ENCODE data around the gene TMEM114.

Gene TMEM114

DNA sequence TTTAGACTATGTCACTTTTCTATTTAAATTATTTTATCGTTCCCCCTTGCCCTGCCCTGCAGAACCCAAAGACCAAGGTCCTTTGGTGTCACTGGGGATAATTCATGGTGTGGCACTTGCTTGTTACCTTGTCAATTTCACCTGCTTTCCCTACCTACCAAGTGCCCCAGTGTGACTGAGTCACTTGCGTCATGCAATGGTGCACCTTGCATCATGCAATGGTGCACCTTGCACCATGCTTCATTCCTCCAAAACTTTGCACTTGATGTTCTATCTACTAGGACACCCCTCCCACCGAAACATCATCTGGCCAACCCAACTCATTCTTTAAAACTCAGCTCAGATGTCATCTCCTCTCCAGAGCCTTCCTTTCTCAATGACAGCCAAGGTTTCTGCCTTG is 47.1 kb downstream of the TMEM114 start:
- H3K27ac ChIP-seq = no peak overlapping the region
- TF ChIP-seq ZFX (IDR thresholded peaks at IDR 0.05) = no peak
- TF ChIP-seq, protein P1, sequence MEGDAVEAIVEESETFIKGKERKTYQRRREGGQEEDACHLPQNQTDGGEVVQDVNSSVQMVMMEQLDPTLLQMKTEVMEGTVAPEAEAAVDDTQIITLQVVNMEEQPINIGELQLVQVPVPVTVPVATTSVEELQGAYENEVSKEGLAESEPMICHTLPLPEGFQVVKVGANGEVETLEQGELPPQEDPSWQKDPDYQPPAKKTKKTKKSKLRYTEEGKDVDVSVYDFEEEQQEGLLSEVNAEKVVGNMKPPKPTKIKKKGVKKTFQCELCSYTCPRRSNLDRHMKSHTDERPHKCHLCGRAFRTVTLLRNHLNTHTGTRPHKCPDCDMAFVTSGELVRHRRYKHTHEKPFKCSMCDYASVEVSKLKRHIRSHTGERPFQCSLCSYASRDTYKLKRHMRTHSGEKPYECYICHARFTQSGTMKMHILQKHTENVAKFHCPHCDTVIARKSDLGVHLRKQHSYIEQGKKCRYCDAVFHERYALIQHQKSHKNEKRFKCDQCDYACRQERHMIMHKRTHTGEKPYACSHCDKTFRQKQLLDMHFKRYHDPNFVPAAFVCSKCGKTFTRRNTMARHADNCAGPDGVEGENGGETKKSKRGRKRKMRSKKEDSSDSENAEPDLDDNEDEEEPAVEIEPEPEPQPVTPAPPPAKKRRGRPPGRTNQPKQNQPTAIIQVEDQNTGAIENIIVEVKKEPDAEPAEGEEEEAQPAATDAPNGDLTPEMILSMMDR (conservative IDR thresholded peaks at IDR 0.05) = no peak

DNA sequence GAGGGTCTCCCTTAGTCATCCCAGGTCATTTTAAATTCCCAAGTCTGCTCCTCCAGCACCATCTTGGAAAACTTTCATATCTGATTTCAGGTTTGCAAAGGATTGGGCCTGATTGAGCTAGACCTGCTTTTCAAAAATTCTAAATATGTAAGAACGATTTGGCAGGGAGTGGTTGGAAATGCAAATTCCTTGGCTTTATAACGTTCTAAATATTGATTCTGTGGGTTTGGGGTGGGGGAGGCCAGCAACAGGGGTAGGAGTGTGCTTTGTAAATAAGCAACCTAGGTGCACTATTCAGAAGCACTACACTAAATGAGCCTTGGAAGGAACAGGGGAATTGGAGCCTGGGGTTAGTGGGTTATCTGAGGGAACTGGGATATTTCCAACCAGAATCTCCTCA is 47.9 kb downstream of the TMEM114 start:
- H3K27ac ChIP-seq = no peak overlapping the region
- TF ChIP-seq, protein P1 (conservative IDR thresholded peaks at IDR 0.05) = no peak

DNA sequence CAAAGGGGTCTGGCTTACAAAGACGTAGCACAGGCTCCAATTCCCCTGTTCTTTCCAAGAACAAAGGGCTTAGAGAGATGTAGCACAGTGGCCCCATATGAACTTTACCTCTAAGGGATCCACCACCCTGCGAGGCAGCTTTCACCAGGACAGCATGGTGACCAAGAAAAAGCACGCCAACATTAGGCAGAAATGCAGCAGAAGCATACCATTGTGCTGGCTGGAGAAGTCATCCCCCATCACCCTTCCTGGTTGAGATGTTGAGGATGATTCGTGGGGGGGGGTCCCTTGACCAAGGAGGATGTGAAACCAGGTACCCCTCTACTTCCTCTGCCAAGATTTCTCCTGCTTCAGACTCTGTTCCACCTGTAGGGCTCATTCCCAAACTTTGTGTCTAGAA is 48.4 kb downstream of the TMEM114 start:
- TF ChIP-seq ZFX (IDR thresholded peaks at IDR 0.05) = no peak
- TF ChIP-seq, protein P1 (conservative IDR thresholded peaks at IDR 0.05) = no peak
- no peak overlapping the region for H3K27ac ChIP-seq

DNA sequence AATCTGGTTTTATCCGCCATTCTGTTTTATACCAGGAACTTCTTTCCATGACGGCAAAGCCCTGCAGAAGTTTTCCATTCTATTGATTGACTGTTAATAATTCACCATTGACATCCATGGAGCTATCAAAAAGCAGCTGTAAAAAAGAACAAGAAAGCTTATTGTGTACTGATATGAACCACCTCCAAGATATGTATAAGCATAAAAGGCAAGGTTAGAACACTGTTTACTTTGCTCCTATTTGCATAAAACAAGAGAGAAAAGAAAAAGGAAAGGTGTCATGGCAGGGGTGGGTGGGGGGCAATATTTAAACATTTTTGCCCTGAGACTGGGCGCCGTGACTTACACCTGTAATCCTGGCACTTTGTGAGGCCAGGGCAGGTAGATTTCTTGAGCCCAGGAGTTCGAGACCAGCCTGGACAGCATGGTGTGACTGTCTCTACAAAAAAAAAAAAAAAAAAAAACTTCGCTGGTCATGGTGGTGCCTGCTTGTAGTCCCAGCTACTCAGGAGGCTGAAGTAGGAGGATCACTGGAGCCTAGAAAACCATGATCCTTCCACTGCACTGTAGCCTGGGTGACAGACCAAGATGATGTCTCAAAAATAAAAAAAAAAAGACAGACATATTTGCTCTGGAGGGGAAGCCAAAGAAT is 52.5 kb downstream of the TMEM114 start:
- no peak overlapping the region for H3K27ac ChIP-seq
- TF ChIP-seq, protein P1 (conservative IDR thresholded peaks at IDR 0.05) = no peak
- no peak for TF ChIP-seq ZFX (IDR thresholded peaks at IDR 0.05)

DNA sequence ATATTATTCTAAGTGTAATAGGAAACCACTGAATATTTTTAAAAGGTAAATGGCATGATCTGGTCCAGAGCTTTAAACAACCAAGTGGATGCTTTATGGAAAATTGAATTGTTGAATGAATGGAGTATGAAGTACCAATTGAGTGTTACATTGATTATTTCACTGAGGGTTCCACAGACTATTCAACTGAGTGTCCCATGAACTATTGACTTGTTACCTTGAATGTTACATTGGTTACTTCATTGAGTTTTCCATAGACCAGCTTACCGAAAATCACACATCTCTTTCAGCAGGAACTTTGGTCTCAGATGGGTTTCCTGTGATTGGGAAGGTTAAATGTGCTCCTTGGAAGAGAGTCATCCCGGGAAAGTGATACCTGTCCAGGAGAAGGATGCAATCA is 56.8 kb downstream of the TMEM114 start:
- H3K27ac ChIP-seq = no peak overlapping the region
- TF ChIP-seq, protein P1 (conservative IDR thresholded peaks at IDR 0.05) = no peak
- no peak for TF ChIP-seq ZFX (IDR thresholded peaks at IDR 0.05)

DNA sequence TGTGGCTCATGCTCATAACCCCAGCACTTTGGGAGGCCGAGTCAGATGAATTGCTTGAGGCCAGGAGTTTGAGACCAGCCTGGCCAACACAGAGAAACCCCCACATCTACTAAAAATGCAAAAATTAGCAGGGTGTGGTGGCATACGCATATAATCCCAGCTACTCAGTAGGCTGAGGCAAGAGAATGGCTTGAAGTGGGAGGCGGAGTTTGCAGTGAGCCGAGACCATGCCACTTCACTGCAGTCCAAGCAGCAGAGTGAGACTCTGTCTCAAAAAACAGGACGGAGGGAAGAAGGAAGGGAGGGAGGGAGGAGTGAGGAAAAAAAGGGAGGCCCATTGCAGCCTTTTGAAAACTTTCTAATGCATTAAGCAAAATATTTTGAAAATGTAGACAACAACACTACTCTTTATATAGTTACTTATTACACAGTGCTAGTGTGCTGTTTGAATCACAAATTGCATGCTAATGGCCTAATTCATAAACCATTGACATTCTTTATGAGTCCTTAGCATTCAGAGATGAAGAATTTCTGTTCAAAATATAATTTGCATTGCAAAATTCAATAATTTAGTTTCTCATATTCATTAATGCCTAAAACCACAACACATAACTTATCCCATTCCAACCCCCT is 59.4 kb downstream of the TMEM114 start:
- no peak overlapping the region for H3K27ac ChIP-seq
- no peak for TF ChIP-seq ZFX (IDR thresholded peaks at IDR 0.05)
- TF ChIP-seq, protein P1 (conservative IDR thresholded peaks at IDR 0.05) = no peak

DNA sequence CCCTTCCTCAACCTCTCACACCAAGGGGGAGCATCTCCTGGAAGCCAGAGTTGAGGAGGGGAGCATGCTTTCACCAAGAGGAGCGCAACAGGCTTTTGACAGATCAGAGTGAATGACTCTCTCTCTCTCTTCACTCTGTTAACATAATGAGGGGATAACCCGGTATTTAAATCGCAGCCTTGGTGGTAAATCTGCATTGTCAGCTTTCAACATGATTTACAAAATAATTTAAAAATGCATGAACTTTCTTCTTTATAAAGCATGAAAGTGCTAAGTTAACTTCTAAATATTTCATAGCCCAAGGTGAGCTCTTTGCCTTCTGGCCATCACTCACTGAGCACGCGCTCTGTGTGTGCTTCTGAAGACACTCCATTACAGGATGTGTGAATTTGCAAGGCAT is 61.8 kb downstream of the TMEM114 start:
- H3K27ac ChIP-seq = no peak overlapping the region
- TF ChIP-seq ZFX (IDR thresholded peaks at IDR 0.05) = no peak
- TF ChIP-seq, protein P1 (conservative IDR thresholded peaks at IDR 0.05) = no peak
